Measurements from ENCODE around the gene SLC25A1.

DNA sequence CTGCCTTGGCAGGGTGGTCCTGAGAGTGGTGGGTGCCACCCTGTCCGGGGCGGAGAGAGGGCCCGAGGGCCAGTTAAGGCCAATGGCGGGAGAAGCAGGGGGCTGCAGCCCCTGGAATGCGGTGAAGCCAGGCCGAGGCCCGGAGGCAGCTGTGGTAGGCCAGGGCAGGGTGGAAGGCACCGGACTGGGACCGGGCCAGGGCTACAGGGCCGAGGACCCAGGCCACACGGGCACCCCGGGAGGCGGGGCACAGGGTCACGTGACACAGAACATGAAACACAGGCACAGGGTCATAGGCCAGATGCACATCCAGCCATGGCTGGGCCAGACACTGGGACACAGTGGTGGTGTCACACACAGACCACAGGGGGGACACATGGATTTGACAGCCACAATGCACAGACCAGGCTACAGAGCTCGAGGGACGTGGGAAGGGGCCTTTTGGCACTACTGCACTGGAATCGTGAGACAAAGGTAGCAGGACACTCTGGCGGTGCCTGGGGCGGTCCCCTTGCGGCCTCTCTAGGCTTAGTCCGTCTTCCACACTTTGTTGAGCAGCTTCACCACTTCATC lies 2.8 kb downstream of the SLC25A1 start:
- TF ChIP-seq, protein P1, sequence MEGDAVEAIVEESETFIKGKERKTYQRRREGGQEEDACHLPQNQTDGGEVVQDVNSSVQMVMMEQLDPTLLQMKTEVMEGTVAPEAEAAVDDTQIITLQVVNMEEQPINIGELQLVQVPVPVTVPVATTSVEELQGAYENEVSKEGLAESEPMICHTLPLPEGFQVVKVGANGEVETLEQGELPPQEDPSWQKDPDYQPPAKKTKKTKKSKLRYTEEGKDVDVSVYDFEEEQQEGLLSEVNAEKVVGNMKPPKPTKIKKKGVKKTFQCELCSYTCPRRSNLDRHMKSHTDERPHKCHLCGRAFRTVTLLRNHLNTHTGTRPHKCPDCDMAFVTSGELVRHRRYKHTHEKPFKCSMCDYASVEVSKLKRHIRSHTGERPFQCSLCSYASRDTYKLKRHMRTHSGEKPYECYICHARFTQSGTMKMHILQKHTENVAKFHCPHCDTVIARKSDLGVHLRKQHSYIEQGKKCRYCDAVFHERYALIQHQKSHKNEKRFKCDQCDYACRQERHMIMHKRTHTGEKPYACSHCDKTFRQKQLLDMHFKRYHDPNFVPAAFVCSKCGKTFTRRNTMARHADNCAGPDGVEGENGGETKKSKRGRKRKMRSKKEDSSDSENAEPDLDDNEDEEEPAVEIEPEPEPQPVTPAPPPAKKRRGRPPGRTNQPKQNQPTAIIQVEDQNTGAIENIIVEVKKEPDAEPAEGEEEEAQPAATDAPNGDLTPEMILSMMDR (conservative IDR thresholded peaks at IDR 0.05 in 1 of 2, IDR thresholded peaks at IDR 0.05 in 1 of 2; ENCODE audit: extremely low read depth in 1 of 2, insufficient read depth in 1 of 2, low read depth in 1 of 2, low read length in 2 of 2): no peak
- no peak for TF ChIP-seq EZH2 (IDR thresholded peaks at IDR 0.05; ENCODE audit: borderline replicate concordance, low read length)

Data from mammary epithelial cell (primary cell).